Measurements from ENCODE around the gene HLA-DOA.

DNA sequence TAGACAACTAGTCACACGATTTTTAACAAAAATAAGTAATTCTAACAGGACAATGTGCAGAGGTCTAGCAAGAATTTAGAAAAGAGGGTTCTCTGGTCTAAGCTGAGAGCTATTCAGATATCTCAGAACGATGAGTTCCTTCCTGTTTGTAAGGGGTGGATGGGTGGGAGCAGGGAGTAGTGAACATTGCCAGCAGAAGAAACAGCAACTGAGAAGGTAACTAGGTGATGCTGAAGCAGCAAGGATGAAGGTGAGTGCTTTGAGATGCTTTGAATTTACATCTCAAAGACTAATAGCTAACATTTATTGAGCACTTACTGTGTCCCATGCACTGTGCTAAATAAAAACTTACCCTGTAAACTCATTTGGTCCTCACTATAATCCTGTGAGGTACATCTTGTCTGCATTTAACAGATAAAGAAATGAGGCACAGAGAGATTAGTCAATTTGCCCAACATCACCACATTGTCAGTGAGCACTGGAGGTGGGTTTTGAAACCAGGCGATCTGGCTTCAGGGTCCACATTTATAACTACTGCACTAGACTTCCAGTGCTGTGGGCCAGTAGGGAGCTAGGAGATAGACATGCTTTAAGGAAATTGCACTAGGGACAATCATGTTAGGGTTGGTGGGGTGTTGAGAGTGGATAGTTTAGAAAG is 25.3 kb downstream of the HLA-DOA start:
- TF ChIP-seq POLR2A (IDR thresholded peaks at IDR 0.05; ENCODE audit: low read depth), result no peak
- TF ChIP-seq, protein P1, sequence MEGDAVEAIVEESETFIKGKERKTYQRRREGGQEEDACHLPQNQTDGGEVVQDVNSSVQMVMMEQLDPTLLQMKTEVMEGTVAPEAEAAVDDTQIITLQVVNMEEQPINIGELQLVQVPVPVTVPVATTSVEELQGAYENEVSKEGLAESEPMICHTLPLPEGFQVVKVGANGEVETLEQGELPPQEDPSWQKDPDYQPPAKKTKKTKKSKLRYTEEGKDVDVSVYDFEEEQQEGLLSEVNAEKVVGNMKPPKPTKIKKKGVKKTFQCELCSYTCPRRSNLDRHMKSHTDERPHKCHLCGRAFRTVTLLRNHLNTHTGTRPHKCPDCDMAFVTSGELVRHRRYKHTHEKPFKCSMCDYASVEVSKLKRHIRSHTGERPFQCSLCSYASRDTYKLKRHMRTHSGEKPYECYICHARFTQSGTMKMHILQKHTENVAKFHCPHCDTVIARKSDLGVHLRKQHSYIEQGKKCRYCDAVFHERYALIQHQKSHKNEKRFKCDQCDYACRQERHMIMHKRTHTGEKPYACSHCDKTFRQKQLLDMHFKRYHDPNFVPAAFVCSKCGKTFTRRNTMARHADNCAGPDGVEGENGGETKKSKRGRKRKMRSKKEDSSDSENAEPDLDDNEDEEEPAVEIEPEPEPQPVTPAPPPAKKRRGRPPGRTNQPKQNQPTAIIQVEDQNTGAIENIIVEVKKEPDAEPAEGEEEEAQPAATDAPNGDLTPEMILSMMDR (IDR thresholded peaks at IDR 0.05), result no peak
- TF ChIP-seq POLR2AphosphoS5 (IDR thresholded peaks at IDR 0.05), result no peak
- TF ChIP-seq EP300 (IDR thresholded peaks at IDR 0.05), result no peak
